Prostate gland (tissue), 2 donors: Measurements from ENCODE around the gene SCFD2.

Experiments
- CTCF ChIP-seq, 4 experiments: fragments of 200-600 bp in 2 of 4; fragments of 450-650 bp in 2 of 4; sonication (generic) in 2 of 4; IDR thresholded peaks; 1 replicate in 3 of 4; 2 replicates in 1 of 4; pipeline ENCODE4 v1.5.1; 2016 to 2019; ENCODE audit warnings: antibody characterized with exemption in 4 of 4, mild to moderate bottlenecking in 2 of 4, moderate library complexity in 2 of 4
- POLR2A ChIP-seq: fragments of 450-650 bp; IDR thresholded peaks from one replicate; pipeline ENCODE4 v1.6.1; 2016; ENCODE audit warnings: antibody characterized with exemption, mild to moderate bottlenecking

GRCh38 chr4:52983563-52984303, 382.1 kb downstream of the SCFD2 start:
- TF ChIP-seq CTCF (IDR thresholded peaks at IDR 0.05) (peak in 3 of 4 experiments; percentile 51 to 77 (median 74)), POLR2A (no peak)
